A549 (cell line): ENCODE data around the gene TMEM163.

Experiments
- CHD2 ChIP-seq: fragments of 150-350 bp; IDR thresholded peaks from 2 replicates; pipeline ENCODE4 v1.6.1; 2014; ENCODE audit warnings: low read length; ENCODE audit not compliant: partially characterized antibody
- CTCF ChIP-seq: fragments of >200 bp; sonication (Bioruptor Twin); formaldehyde crosslinking; IDR thresholded peaks from 3 replicates; pipeline ENCODE4 v1.5.1; 2016
- HDAC2 ChIP-seq: fragments of 200-600 bp; sonication (generic); IDR thresholded peaks from 2 replicates; pipeline ENCODE4 v1.6.1; 2016
- JUNB ChIP-seq: fragments of >200 bp; sonication (Bioruptor Twin); formaldehyde crosslinking; IDR thresholded peaks from 2 replicates; pipeline ENCODE4 v1.6.1; 2016
- MYC ChIP-seq: IDR thresholded peaks from 2 replicates; pipeline ENCODE4 v1.6.1; 2012; ENCODE audit warnings: mild to moderate bottlenecking, inconsistent platforms, low read length, improper control_type of control experiment, borderline replicate concordance
- NPAS2 ChIP-seq: fragments of 250-450 bp; sonication (Bioruptor Pico); IDR thresholded peaks from 2 replicates; pipeline ENCODE4 v1.8.0; 2022; ENCODE audit warnings: mild to moderate bottlenecking, moderate library complexity, borderline replicate concordance
- POLR2A ChIP-seq: IDR thresholded peaks from 2 replicates; pipeline ENCODE4 v1.6.1; 2012; ENCODE audit warnings: mild to moderate bottlenecking, low read length

- TF ChIP-seq POLR2A, result no peak
- no peak for TF ChIP-seq JUNB
- peak; percentile 30; the same call in 2 of the 3 replicates for TF ChIP-seq CTCF
- no peak for TF ChIP-seq NPAS2 (CRISPR knock-in tag)
- no peak for TF ChIP-seq CHD2
- TF ChIP-seq HDAC2, result no peak
- TF ChIP-seq MYC, result no peak
Measured at GRCh38 chr2:134491771-134492441, 226.9 kb downstream of the TMEM163 start.
